HG02678 (cell line): ENCODE data around the gene IL2RA.
"Not testable (repeated sequence)": the region's sequence is repeated elsewhere in the genome, so short reads cannot be mapped to it uniquely, and the experiment has no call there.

Source experiments
- ATAC-seq: cut with Tn5 transposase; IDR thresholded peaks from one replicate; pipeline ENCODE4 v1.9.1; 2021; ENCODE audit warnings: mild to moderate bottlenecking, moderate library complexity; ENCODE audit not compliant: unreplicated experiment

The IL2RA gene

DNA sequence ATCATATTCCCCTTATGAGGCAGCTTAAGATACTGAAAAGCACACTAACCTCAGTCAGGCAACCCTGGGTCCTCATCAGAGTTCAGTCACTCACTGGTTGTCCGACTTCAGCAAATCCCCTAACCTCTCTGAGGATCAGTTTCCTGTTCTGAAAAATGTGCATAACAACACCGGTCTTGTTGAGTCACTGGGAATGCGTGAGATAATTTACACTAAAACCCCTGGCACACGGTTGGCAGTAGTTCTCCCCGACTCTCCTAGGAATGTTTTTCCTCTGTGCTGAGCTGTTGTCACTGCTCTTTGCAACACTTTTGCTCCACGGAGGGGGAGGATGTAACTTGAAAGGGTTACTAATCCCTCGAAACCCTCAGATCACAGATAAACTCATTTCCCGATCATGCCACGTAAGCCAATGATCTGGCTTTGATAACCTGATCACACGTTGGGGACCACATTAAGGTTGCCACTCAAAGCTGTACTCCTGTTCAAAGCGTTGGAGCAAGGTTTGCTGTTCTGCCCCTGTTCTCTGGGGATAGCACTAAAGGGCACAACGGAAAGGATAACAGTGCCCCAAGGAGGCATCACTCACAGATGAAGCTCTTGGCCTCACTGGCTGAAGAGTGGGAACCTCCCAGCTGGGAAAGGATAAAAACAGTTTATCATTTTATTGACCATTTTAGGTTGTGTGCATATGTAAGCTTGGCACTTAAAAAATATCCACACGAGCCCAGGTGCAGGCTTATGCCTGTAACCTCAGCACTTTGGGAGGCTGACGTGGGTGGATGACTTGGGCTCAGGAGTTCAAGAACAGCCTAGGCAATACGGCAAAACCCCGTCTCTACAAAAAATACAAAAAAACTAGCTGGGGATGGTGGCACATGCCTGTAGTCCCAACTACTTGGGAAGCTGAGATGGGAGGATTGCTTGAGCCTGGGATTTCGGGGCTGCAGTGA, 21.6 kb upstream of the IL2RA start:
- ATAC-seq: no peak

GRCh38 chr10:6082496-6083395, 20.6 kb upstream of the IL2RA start:
- ATAC-seq: no peak

DNA sequence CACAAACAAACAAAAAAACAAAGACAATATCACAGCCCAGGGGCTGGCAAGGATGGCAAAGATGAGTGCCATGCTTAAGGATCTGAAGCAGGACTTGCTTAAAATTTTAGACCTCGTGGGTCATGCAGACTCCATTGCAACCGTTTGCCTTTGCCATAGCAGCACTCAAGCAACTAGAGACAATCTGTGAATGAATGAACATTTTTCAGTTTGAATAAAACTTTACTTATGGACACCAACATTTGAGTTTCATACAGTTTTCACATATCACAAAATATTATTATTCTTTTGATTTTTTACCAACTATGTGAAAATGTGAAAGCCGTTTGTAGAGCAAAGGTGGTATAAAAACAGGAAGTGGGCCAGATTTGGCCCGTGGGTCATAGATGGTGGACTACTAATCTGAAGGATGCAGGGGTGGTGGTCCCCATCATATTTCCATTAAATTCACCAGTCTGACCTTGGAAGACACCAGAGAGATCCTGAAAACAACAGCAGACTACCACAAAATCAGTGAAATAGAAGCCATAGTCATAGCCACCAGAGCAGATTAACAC, 18.3 kb upstream of the IL2RA start:
- ATAC-seq: no peak

- no peak for ATAC-seq
These were observed 16.9 kb upstream of the IL2RA start for GRCh38 chr10:6079044-6079443.

DNA sequence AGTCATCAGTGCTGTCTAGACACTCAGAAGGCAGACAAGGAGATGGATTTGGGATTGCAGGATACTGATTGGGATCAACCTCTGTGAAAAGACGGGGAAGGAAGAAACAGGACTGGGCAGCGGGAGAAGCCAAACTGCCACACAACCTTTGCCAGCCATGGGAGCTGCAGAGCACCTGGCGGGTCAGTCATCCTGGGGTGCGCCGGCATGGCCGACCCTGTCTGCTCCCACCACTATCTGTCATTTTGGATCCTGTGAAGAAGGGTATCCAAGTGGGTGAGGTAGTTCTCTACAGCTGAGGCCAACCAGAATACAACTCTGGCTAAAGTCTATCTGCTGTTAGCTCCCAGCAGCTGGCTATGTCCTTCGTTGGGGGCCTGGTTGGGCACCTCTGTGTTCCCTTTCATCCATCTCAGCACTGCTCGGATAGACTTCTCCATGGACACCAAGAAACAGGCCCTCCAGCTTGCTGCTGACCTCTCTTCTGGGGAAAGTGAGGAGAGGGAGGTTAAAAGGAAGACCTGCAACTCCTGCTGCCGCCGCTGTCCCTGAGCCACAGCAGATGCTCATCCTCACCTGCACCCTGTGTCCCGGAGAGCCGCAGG, 15.0 kb upstream of the IL2RA start:
- no peak for ATAC-seq

- ATAC-seq: no peak
These were observed 12.5 kb upstream of the IL2RA start for GRCh38 chr10:6074489-6075301.

DNA sequence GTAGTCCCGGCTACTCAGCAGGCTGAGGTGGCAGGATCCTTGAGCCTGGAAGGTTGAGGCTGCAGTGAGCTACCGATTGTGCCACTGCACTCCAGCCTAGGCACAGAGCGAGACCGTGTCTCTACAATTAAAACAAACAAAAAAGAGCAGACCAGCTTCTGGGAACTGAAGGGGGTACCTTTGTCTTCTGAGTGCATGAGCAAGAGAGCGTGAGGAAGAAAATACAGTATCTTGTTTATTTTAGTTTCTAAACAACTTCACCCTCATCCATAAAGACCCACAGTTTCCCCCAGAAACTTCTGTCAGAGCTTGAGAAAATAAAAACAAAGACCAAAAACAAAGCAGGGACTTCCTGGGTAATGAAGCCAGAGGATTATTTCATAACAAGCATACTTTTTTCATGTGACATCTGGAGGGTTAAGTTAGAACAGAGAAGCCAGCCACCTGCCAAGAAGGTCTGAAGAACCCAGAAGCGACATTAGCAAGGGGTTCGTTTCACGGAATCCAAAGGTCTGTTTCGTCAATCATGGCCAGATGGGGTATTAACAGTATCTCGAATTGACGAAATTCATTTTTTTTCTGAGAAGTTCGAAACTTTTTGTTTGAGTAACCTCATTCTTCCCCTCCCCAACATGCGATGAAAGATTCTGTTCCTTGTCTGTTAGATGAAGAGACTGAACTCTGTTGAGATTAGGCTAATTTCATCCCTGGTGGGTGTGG, 10.2 kb upstream of the IL2RA start:
- peak; percentile 62 for ATAC-seq

- ATAC-seq: no peak
These were observed 9.3 kb upstream of the IL2RA start for GRCh38 chr10:6071181-6072175.

GRCh38 chr10:6070660-6071059, 8.5 kb upstream of the IL2RA start:
- no peak for ATAC-seq

DNA sequence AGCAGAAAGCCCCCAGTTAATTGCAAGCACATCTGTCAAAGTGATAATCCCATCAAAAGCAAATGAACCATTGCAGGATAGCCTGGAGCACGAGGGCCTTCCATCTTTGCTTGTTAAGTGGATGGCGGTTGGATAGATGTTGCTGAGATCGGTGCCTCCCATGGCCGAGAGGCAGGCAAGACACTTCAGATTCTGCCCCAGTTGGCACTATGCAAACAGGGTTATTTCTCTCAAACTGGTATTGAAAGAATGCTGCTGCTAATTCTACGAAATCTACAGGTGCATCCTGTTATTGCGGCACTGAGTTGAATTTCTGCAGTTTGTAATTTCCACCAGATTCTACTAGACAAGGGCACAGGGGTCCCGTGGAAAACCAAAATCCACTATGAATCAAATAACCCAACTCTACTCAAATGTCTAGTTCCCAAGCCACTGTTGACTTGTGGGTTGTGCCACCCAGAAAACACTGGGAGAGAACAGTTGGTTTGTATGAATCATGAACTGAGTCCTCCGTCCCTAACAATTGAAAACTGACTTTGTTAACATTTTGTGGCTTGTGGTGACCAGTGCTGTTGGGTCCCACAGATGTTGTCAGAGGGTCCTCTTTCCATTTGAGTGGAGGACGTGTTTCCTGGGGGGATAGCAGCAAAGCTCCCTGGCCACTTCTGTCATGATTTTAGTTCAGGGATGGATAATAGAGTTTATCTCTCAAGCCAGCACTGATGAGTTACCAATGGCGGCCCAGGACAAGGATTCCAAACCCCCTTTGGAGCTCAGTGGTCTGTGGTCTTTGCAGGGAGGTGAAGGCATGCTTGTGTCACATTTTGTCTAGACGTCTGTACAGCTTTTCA, 7.1 kb upstream of the IL2RA start:
- peak; percentile 33 for ATAC-seq

- ATAC-seq: peak; percentile 51
These were observed 6.3 kb upstream of the IL2RA start for GRCh38 chr10:6068422-6068821.

DNA sequence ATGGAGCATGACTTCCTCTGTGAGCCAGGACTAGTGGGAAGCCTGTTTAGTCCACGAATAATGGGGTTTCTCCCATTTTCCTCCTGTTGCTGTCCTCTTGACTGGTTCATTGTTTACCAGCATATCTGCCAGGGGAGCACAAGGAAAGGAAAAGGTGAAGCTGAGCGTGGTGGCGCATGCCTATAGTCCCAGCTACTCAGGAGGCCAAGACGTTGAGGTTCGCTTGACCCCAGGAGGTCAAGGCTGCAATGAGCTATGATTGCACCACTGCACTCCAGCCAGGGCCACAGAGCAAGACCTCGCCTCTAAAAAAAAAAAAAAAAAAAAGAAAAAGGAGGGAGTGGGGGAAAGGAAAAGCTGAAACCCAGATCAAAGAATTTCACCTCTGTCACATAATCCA, 5.8 kb upstream of the IL2RA start:
- ATAC-seq: no peak

DNA sequence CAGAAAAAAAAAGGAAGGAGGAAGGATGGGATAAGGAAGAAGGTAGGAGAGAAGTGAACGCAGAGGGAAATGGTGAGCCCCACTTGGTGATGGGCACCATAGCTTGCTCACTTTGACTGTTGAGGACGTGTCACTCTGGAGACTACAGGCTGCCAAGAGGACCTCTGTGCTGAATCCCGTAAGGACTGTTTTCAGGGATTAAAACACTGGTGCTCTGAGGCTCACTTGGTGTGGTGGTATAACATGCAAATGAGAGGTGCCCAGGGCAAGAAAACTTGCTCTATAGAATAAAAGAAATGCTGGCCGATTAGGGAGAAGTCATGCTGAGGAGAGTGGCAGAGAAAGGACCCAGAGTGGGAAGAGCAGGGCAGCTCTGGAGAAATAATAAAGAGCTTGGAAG, 5.3 kb upstream of the IL2RA start:
- no peak for ATAC-seq

- ATAC-seq: no peak
These were observed 3.7 kb upstream of the IL2RA start for GRCh38 chr10:6065835-6066234.

DNA sequence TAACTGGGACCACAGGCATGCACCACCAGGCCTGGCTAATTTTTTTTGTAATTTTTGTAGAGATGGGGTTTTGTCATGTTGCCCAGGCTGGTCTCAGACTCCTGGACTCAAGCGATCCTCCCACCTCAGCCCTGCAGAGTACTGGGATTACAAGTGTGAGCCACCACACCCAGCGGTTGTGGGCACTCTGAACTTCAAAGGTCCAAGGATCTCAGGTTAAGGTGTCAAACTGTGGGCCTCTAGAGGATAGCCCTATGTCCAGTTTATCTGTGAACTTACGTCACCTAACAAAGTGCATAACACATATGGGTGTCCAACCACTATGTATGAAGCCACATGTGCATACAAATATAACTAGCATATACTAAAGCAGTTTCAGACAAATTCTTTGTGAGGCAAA, 3.2 kb upstream of the IL2RA start:
- no peak for ATAC-seq

DNA sequence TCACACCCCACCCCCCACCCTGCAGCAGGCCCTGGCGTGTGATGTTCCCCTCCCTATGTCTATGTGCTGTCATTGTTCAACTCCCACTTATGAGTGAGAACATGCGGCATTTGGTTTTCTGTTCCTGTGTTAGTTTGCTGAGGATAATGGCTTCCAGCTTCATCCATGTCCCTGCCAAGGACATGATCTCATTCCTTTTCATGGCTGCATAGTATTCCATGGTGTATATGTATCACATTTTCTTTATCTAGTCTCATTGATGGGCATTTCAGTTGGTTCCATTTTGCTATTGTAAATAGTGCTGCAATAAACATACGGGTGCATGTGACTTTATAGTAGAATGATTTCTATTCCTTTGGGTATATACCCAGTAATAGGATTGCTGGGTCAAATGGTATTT, 2.6 kb upstream of the IL2RA start:
- ATAC-seq: not testable (repeated sequence)

- no peak for ATAC-seq
These were observed 2.0 kb upstream of the IL2RA start for GRCh38 chr10:6064119-6064518.
